ENCODE measurements around the gene PLS1. TPM values are rescaled to one million over a fixed set of nuclear protein-coding genes. Genes with fewer than 3 reads are reported as not detected.

Gene PLS1
- polyA plus RNA-seq, 1 of the 3 experiments (the other 2 are of a cell fraction) = 2.9 TPM

GRCh38 chr3:142563496-142563997 is 32.6 kb upstream of the PLS1 start:
- Histone ChIP-seq H3K9me3 (no peaks in the 10 kb centered on the region), H3K27ac (ENCODE audit: low read depth in 2 of 2, low read length in 1 of 2) (no peak overlapping the region), H3K79me2 (ENCODE audit: insufficient read depth) (peaks cover 19% of the 10 kb centered on the region), H4K20me1 (ENCODE audit: insufficient read depth) (no peaks in the 10 kb centered on the region), H3K4me1 (ENCODE audit: control insufficient read depth in 1 of 2, insufficient read depth in 2 of 2, low read depth in 1 of 2, low read length in 1 of 2) (no peaks in the 10 kb centered on the region), H3K36me3 (replicated peaks in 1 of 2; ENCODE audit: control insufficient read depth in 1 of 2, insufficient read depth in 2 of 2, low read length in 1 of 2) (peaks cover 52 to 62% of the 10 kb centered on the region in 2 experiments), H2AFZ (ENCODE audit: low read depth) (no peak overlapping the region), H3K9ac (no peak overlapping the region), H3K4me3 (ENCODE audit: low read depth in 2 of 2, low read length in 1 of 2) (no peak overlapping the region), H3K27me3 (ENCODE audit: insufficient read depth) (no peaks in the 10 kb centered on the region), H3F3A (replicated peaks; ENCODE audit: insufficient read depth) (peaks cover 4% of the 10 kb centered on the region), H3K9me2 (no peaks in the 10 kb centered on the region), H3K4me2 (no peak overlapping the region)
- TF ChIP-seq, protein P1, sequence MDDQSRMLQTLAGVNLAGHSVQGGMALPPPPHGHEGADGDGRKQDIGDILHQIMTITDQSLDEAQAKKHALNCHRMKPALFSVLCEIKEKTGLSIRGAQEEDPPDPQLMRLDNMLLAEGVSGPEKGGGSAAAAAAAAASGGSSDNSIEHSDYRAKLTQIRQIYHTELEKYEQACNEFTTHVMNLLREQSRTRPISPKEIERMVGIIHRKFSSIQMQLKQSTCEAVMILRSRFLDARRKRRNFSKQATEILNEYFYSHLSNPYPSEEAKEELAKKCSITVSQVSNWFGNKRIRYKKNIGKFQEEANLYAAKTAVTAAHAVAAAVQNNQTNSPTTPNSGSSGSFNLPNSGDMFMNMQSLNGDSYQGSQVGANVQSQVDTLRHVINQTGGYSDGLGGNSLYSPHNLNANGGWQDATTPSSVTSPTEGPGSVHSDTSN (IDR thresholded peaks at IDR 0.05) = no peak
- TF ChIP-seq MXI1 (IDR thresholded peaks at IDR 0.05; ENCODE audit: low read depth, low read length) (no peak), YY1 (IDR thresholded peaks at IDR 0.05; ENCODE audit: low read depth) (no peak), NRF1 (IDR thresholded peaks at IDR 0.05; ENCODE audit: low read depth, low read length) (no peak), POLR2AphosphoS5 (IDR thresholded peaks at IDR 0.05; ENCODE audit: low read depth, low read length) (no peak), SIN3A (IDR thresholded peaks at IDR 0.05; ENCODE audit: borderline replicate concordance, low read depth, low read length) (no peak), JUND (IDR thresholded peaks at IDR 0.05) (no peak), GABPA (IDR thresholded peaks at IDR 0.05; ENCODE audit: low read depth) (no peak)
- TF ChIP-seq, protein P2, sequence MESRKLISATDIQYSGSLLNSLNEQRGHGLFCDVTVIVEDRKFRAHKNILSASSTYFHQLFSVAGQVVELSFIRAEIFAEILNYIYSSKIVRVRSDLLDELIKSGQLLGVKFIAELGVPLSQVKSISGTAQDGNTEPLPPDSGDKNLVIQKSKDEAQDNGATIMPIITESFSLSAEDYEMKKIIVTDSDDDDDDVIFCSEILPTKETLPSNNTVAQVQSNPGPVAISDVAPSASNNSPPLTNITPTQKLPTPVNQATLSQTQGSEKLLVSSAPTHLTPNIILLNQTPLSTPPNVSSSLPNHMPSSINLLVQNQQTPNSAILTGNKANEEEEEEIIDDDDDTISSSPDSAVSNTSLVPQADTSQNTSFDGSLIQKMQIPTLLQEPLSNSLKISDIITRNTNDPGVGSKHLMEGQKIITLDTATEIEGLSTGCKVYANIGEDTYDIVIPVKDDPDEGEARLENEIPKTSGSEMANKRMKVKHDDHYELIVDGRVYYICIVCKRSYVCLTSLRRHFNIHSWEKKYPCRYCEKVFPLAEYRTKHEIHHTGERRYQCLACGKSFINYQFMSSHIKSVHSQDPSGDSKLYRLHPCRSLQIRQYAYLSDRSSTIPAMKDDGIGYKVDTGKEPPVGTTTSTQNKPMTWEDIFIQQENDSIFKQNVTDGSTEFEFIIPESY (IDR thresholded peaks at IDR 0.05; ENCODE audit: borderline replicate concordance, low read depth) = no peak
- TF ChIP-seq, protein P3, sequence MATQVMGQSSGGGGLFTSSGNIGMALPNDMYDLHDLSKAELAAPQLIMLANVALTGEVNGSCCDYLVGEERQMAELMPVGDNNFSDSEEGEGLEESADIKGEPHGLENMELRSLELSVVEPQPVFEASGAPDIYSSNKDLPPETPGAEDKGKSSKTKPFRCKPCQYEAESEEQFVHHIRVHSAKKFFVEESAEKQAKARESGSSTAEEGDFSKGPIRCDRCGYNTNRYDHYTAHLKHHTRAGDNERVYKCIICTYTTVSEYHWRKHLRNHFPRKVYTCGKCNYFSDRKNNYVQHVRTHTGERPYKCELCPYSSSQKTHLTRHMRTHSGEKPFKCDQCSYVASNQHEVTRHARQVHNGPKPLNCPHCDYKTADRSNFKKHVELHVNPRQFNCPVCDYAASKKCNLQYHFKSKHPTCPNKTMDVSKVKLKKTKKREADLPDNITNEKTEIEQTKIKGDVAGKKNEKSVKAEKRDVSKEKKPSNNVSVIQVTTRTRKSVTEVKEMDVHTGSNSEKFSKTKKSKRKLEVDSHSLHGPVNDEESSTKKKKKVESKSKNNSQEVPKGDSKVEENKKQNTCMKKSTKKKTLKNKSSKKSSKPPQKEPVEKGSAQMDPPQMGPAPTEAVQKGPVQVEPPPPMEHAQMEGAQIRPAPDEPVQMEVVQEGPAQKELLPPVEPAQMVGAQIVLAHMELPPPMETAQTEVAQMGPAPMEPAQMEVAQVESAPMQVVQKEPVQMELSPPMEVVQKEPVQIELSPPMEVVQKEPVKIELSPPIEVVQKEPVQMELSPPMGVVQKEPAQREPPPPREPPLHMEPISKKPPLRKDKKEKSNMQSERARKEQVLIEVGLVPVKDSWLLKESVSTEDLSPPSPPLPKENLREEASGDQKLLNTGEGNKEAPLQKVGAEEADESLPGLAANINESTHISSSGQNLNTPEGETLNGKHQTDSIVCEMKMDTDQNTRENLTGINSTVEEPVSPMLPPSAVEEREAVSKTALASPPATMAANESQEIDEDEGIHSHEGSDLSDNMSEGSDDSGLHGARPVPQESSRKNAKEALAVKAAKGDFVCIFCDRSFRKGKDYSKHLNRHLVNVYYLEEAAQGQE (IDR thresholded peaks at IDR 0.05; ENCODE audit: low read depth, low read length) = no peak
- DNase-seq = no peak
- POLR2A ChIA-PET = no interaction called here
- 91% methylated on average over 4 of the region's 4 CpGs for WGBS (ENCODE audit: low lambda C conversion rate)
- CTCF ChIA-PET = no interaction called here

DNA sequence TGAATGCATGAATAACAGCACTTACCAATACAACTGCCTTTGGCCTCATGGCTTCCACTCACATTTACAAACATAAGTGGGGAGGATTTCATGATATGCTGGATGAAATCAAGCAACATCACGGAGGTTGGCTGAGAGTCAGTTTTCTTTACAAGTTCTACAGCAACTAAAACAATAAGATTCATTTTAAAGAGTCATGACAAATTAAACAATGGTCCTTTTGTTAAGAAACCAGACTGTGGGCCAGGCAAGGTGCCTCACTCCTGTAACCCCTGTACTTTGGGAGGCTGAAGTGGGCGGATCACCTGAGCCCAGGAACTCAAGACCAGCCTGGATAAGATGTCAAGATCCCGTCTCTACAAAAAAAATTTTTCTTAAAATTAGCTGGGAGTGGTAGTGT is 30.1 kb upstream of the PLS1 start:
- H3K27ac ChIP-seq (ENCODE audit: low read depth in 2 of 2, low read length in 1 of 2) = no peak overlapping the region
- H2AFZ ChIP-seq (ENCODE audit: low read depth) = no peak overlapping the region
- H3K4me1 ChIP-seq (ENCODE audit: control insufficient read depth in 1 of 2, insufficient read depth in 2 of 2, low read depth in 1 of 2, low read length in 1 of 2) = no peaks in the 10 kb centered on the region
- H3K9me3 ChIP-seq = no peaks in the 10 kb centered on the region
- peaks cover 2% of the 10 kb centered on the region for H3F3A ChIP-seq (replicated peaks; ENCODE audit: insufficient read depth)
- H3K9me2 ChIP-seq = no peaks in the 10 kb centered on the region
- no peak for DNase-seq
- H3K36me3 ChIP-seq (replicated peaks in 1 of 2; ENCODE audit: control insufficient read depth in 1 of 2, insufficient read depth in 2 of 2, low read length in 1 of 2) = peaks cover 32 to 48% of the 10 kb centered on the region in 2 experiments
- ChIA-PET POLR2A (no interaction called here), CTCF (no interaction called here)
- H3K4me2 ChIP-seq = no peak overlapping the region
- H3K4me3 ChIP-seq (ENCODE audit: low read depth in 2 of 2, low read length in 1 of 2) = no peak overlapping the region
- H3K27me3 ChIP-seq (ENCODE audit: insufficient read depth) = no peaks in the 10 kb centered on the region
- 95% methylated on average over 3 of the region's 3 CpGs for WGBS (ENCODE audit: low lambda C conversion rate)
- no peaks in the 10 kb centered on the region for H4K20me1 ChIP-seq (ENCODE audit: insufficient read depth)
- H3K79me2 ChIP-seq (ENCODE audit: insufficient read depth) = peaks cover 42% of the 10 kb centered on the region
- H3K9ac ChIP-seq = no peak overlapping the region
- no peak for TF ChIP-seq RXRA (IDR thresholded peaks at IDR 0.05; ENCODE audit: borderline replicate concordance, low read depth)
- TF ChIP-seq, protein P4, sequence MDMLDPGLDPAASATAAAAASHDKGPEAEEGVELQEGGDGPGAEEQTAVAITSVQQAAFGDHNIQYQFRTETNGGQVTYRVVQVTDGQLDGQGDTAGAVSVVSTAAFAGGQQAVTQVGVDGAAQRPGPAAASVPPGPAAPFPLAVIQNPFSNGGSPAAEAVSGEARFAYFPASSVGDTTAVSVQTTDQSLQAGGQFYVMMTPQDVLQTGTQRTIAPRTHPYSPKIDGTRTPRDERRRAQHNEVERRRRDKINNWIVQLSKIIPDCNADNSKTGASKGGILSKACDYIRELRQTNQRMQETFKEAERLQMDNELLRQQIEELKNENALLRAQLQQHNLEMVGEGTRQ (IDR thresholded peaks at IDR 0.05; ENCODE audit: borderline replicate concordance, low read depth, low read length) = no peak
- no peak for TF ChIP-seq NRF1 (IDR thresholded peaks at IDR 0.05; ENCODE audit: low read depth, low read length)
- no peak for TF ChIP-seq MEF2A (IDR thresholded peaks at IDR 0.05; ENCODE audit: borderline replicate concordance, low read depth)
- no peak for TF ChIP-seq TEAD4 (IDR thresholded peaks at IDR 0.05; ENCODE audit: borderline replicate concordance, insufficient read depth)
- TF ChIP-seq, protein P3 (IDR thresholded peaks at IDR 0.05; ENCODE audit: low read depth, low read length) = no peak
- no peak for TF ChIP-seq SIN3A (IDR thresholded peaks at IDR 0.05; ENCODE audit: borderline replicate concordance, low read depth, low read length)
- TF ChIP-seq MAX (IDR thresholded peaks at IDR 0.05; ENCODE audit: low read depth) = no peak

Measured in SK-N-SH (cell line).